H1 (cell line): ENCODE results near the gene SH2D4B. TPM values are rescaled to one million over a fixed set of nuclear protein-coding genes. Genes with fewer than 3 reads are reported as not detected.

Experiments used
- CTCF ChIA-PET: fragments of 300-600 bp; sonication (Branson Sonifier 250); formaldehyde crosslinking; loops from one replicate; lab custom pipeline; 2021; ENCODE audit not compliant: partially characterized antibody; lab: Charles Lee
- POLR2A ChIA-PET: fragments of 300-600 bp; sonication (Branson Sonifier 250); formaldehyde crosslinking; loops from one replicate; lab custom pipeline; 2021; ENCODE audit warnings: inconsistent platforms; ENCODE audit not compliant: partially characterized antibody; lab: Charles Lee
- DNase-seq, 2 experiments: peaks; one replicate each; pipeline versions ENCODE4 v3.0.0 to v3.0.0-alpha.2; 2010 to 2022; ENCODE audit warnings: low spot score in 2 of 2, low read depth in 1 of 2, mixed read lengths in 1 of 2
- FAIRE-seq: peaks from 2 replicates; lab custom pipeline; 2011; peaks lifted over from hg19 to GRCh38; lab: Jason Lieb, UNC
- H2AFZ ChIP-seq: 2 replicates; pipeline ENCODE4 v1.8.1; 2012; ENCODE audit warnings: low read length, inconsistent platforms
- H2AK5ac ChIP-seq: 2 replicates; pipeline ENCODE4 v1.6.1; 2013; ENCODE audit warnings: low read depth, low read length
- H2BK120ac ChIP-seq: replicated peaks from 2 replicates; pipeline ENCODE3; 2013; ENCODE audit warnings: low read depth, low read length, inconsistent platforms
- H2BK12ac ChIP-seq: 2 replicates; pipeline ENCODE4 v1.6.1; 2013; ENCODE audit warnings: low read depth, low read length
- H2BK15ac ChIP-seq: 2 replicates; pipeline ENCODE4 v1.6.1; 2013; ENCODE audit warnings: low read length
- H2BK20ac ChIP-seq: 2 replicates; pipeline ENCODE4 v1.6.1; 2013; ENCODE audit warnings: low read length
- H2BK5ac ChIP-seq: 2 replicates; pipeline ENCODE4 v1.6.1; 2013; ENCODE audit warnings: low read depth, low read length
- H3K14ac ChIP-seq: 2 replicates; pipeline ENCODE4 v1.6.1; 2013; ENCODE audit warnings: inconsistent platforms; ENCODE audit not compliant: insufficient read length
- H3K18ac ChIP-seq: 2 replicates; pipeline ENCODE4 v1.6.1; 2013; ENCODE audit warnings: low read length; ENCODE audit errors: extremely low read depth
- H3K23ac ChIP-seq: 2 replicates; pipeline ENCODE4 v1.6.1; 2013; ENCODE audit warnings: inconsistent platforms; ENCODE audit not compliant: insufficient read length
- H3K23me2 ChIP-seq: 2 replicates; pipeline ENCODE4 v1.6.1; 2013; ENCODE audit warnings: low read depth, low read length
- H3K27ac ChIP-seq: 2 replicates; pipeline ENCODE4 v1.6.1; 2011; ENCODE audit warnings: low read depth, low read length, inconsistent platforms
- H3K27me3 ChIP-seq, 4 experiments: replicated peaks in 1 of 4; 1 replicate in 1 of 4; 2 replicates in 3 of 4; pipeline versions ENCODE4 v1.6.1 to v1.8.1; 2011 to 2013; ENCODE audit warnings: low read length in 3 of 4, mild to moderate bottlenecking in 3 of 4, inconsistent platforms in 2 of 4, mixed read lengths in 2 of 4, moderate library complexity in 1 of 4; ENCODE audit not compliant: control insufficient read depth in 3 of 4, insufficient read depth in 3 of 4; ENCODE audit errors: extremely low read depth in 1 of 4
- H3K36me3 ChIP-seq, 4 experiments: 2 replicates each; pipeline versions ENCODE4 v1.6.1 to v1.8.1; 2011 to 2013; ENCODE audit warnings: mild to moderate bottlenecking in 4 of 4, low read length in 3 of 4, moderate library complexity in 2 of 4, control low read depth in 1 of 4, inconsistent platforms in 1 of 4; ENCODE audit not compliant: insufficient read depth in 4 of 4, control insufficient read depth in 2 of 4
- H3K4ac ChIP-seq: replicated peaks from 2 replicates; pipeline ENCODE3; 2013; ENCODE audit warnings: low read length, low read depth, mixed read lengths, inconsistent platforms; ENCODE audit not compliant: insufficient read length
- H3K4me1 ChIP-seq, 4 experiments: replicated peaks in 1 of 4; 1 replicate in 1 of 4; 2 replicates in 3 of 4; pipeline versions ENCODE4 v1.6.1 to v1.8.1; 2011 to 2013; ENCODE audit warnings: low read length in 3 of 4, inconsistent platforms in 2 of 4, mixed read lengths in 1 of 4; ENCODE audit not compliant: insufficient read depth in 4 of 4, control insufficient read depth in 3 of 4
- H3K4me2 ChIP-seq, 2 experiments: 2 replicates each; pipeline versions ENCODE4 v1.6.1 to v1.8.1; 2011 to 2013; ENCODE audit warnings: low read depth in 2 of 2, low read length in 2 of 2, control low read depth in 1 of 2, inconsistent platforms in 1 of 2, mild to moderate bottlenecking in 1 of 2; ENCODE audit not compliant: insufficient read depth in 1 of 2
- H3K4me3 ChIP-seq, 4 experiments: fragments of 200-600, 300-600 bp in 1 of 4; sonication (generic), shearing (Covaris generic), sonication (Bioruptor Twin) in 1 of 4; 2 replicates each; pipeline versions ENCODE4 v1.5.1 to v1.8.1; 2011 to 2016; ENCODE audit warnings: low read length in 4 of 4, low read depth in 3 of 4, control low read depth in 2 of 4, inconsistent platforms in 2 of 4, mild to moderate bottlenecking in 2 of 4, mixed read lengths in 1 of 4, moderate library complexity in 1 of 4; ENCODE audit not compliant: insufficient read depth in 2 of 4; ENCODE audit errors: extremely low read depth in 1 of 4
- H3K56ac ChIP-seq: replicated peaks from 2 replicates; pipeline ENCODE3; 2013; ENCODE audit warnings: low read depth, mild to moderate bottlenecking, mixed read lengths, low read length, inconsistent platforms; ENCODE audit not compliant: insufficient read length
- H3K79me1 ChIP-seq: 2 replicates; pipeline ENCODE4 v1.6.1; 2013; ENCODE audit warnings: low read depth, low read length, control low read depth
- H3K79me2 ChIP-seq, 2 experiments: 2 replicates each; pipeline versions ENCODE4 v1.6.1 to v1.8.1; 2012 to 2013; ENCODE audit warnings: low read length in 2 of 2, mild to moderate bottlenecking in 2 of 2, inconsistent platforms in 1 of 2; ENCODE audit not compliant: insufficient read depth in 2 of 2, control insufficient read depth in 1 of 2
- H3K9ac ChIP-seq, 4 experiments: replicated peaks in 1 of 4; 1 replicate in 1 of 4; 2 replicates in 3 of 4; pipeline versions ENCODE4 v1.6.1 to v1.8.1; 2011 to 2013; ENCODE audit warnings: low read depth in 3 of 4, low read length in 3 of 4, control low read depth in 2 of 4, mild to moderate bottlenecking in 2 of 4, moderate library complexity in 2 of 4, inconsistent platforms in 1 of 4; ENCODE audit errors: extremely low read depth in 1 of 4
- H3K9me3 ChIP-seq, 2 experiments: 2 replicates each; pipeline versions ENCODE4 v1.6.1 to v1.8.1; 2012 to 2013; ENCODE audit warnings: mild to moderate bottlenecking in 2 of 2, moderate library complexity in 2 of 2, control low read depth in 1 of 2, inconsistent platforms in 1 of 2, low read depth in 1 of 2, low read length in 1 of 2, mixed read lengths in 1 of 2; ENCODE audit not compliant: insufficient read depth in 2 of 2
- H4K20me1 ChIP-seq, 2 experiments: replicated peaks in 1 of 2; 2 replicates each; pipeline versions ENCODE3 to v1.8.1; 2011 to 2013; ENCODE audit warnings: inconsistent platforms in 2 of 2, low read length in 2 of 2, mild to moderate bottlenecking in 1 of 2; ENCODE audit not compliant: insufficient read depth in 2 of 2, control insufficient read depth in 1 of 2
- H4K5ac ChIP-seq: 2 replicates; pipeline ENCODE4 v1.6.1; 2013; ENCODE audit warnings: low read length, low read depth, mixed read lengths, inconsistent platforms; ENCODE audit not compliant: insufficient read length
- H4K8ac ChIP-seq: 2 replicates; pipeline ENCODE4 v1.8.0; 2013; ENCODE audit warnings: mild to moderate bottlenecking, moderate library complexity, low read length, inconsistent platforms; ENCODE audit not compliant: insufficient read depth; ENCODE audit errors: extremely low read depth
- H4K91ac ChIP-seq: replicated peaks from 2 replicates; pipeline ENCODE3; 2013; ENCODE audit warnings: low read length, mixed read lengths, inconsistent platforms; ENCODE audit not compliant: insufficient read length
- NANOG ChIP-seq: IDR thresholded peaks from 2 replicates; pipeline ENCODE4 v1.6.1; 2011; ENCODE audit warnings: low read length, low read depth, mild to moderate bottlenecking, inconsistent platforms; ENCODE audit not compliant: insufficient read depth, poor library complexity, severe bottlenecking
- PHF8 ChIP-seq: fragments of 200-600 bp; sonication (generic); conservative IDR thresholded peaks from 2 replicates; pipeline ENCODE4 v1.7.1; 2012; ENCODE audit warnings: low read depth, mild to moderate bottlenecking, inconsistent platforms, low read length, moderate library complexity
- POU5F1 ChIP-seq: IDR thresholded peaks from 2 replicates; pipeline ENCODE4 v1.6.1; 2011; ENCODE audit warnings: low read depth, mild to moderate bottlenecking, low read length, moderate library complexity
- RXRA ChIP-seq: IDR thresholded peaks from 2 replicates; pipeline ENCODE4 v1.6.1; 2011; ENCODE audit warnings: low read depth, mild to moderate bottlenecking, low read length, moderate library complexity; ENCODE audit not compliant: insufficient read depth
- SIX5 ChIP-seq: IDR thresholded peaks from 2 replicates; pipeline ENCODE4 v1.6.1; 2011; ENCODE audit warnings: mild to moderate bottlenecking, low read depth, low read length
- SP1 ChIP-seq: IDR thresholded peaks from 2 replicates; pipeline ENCODE4 v1.6.1; 2011; ENCODE audit warnings: low read depth, low read length
- SP2 ChIP-seq: IDR thresholded peaks from 2 replicates; pipeline ENCODE4 v1.6.1; 2012; ENCODE audit warnings: mild to moderate bottlenecking, low read length, inconsistent platforms
- WGBS, 2 experiments: shearing (Covaris generic) in 1 of 2; methylation state at CpG; one replicate each; pipeline versions ENCODE4 v1.1.6 to v1.1.7; 2013 to 2015; ENCODE audit warnings: low lambda C conversion rate in 2 of 2, mixed read lengths in 2 of 2, inconsistent platforms in 1 of 2, low coverage in 1 of 2, missing lambda C conversion rate in 1 of 2; ENCODE audit not compliant: insufficient replicate concordance in 2 of 2, insufficient coverage in 1 of 2, insufficient read length in 1 of 2; ENCODE audit errors: extremely low coverage in 1 of 2, missing lambda C conversion rate in 1 of 2; 5-methylcytosine and 5-hydroxymethylcytosine counted together
- polyA plus RNA-seq, 7 experiments: library from polyadenylated mRNA; depleted of rRNA in 3 of 7; stranded (reverse) in 5 of 7; unstranded in 2 of 7; fragments of >200 nt in 5 of 7; fragments of 200-250 nt in 2 of 7; gene quantifications; 1 replicate in 5 of 7; 2 replicates in 1 of 7; 4 replicates in 1 of 7; pipeline versions ENCODE4 v1.2.1 to v1.2.3, GENCODE V29; 2011 to 2013; ENCODE audit warnings: missing spikeins in 2 of 7, mixed read lengths in 2 of 7
- total RNA-seq: library from RNA; stranded (reverse); fragmentation: NEBNext Ultra II Directional; extraction: Animal tissue kit (Norgen Biotek cat#: 25700); gene quantifications from 2 replicates; pipeline ENCODE4 v1.2.1, GENCODE V29; 2021

Gene SH2D4B
- total and polyA plus RNA-seq, 2 of the 8 experiments (the other 6 are each of a cell fraction or from before 2014, with no cell fraction given), result 0.06 to 0.13 TPM

GRCh38 chr10:80633383-80633860 is 95.7 kb downstream of the SH2D4B start:
- FAIRE-seq, result no peak
- Histone ChIP-seq H3K4me2 (no peak overlapping the region), H3K23me2 (no peaks in the 10 kb centered on the region), H2BK12ac (no peak overlapping the region), H2BK120ac (no peak overlapping the region), H4K5ac (no peak overlapping the region), H2BK5ac (no peak overlapping the region), H3K18ac (no peak overlapping the region), H4K91ac (no peak overlapping the region), H3K4me1 (no peaks in the 10 kb centered on the region), H3K9ac (no peak overlapping the region), H3K23ac (no peak overlapping the region), H3K4me3 (no peak overlapping the region), H2BK15ac (no peak overlapping the region), H2BK20ac (no peak overlapping the region), H3K36me3 (no peaks in the 10 kb centered on the region), H3K79me1 (no peaks in the 10 kb centered on the region), H4K8ac (no peak overlapping the region), H2AFZ (no peak overlapping the region), H3K14ac (no peak overlapping the region), H3K56ac (no peak overlapping the region), H3K27ac (no peak overlapping the region), H3K27me3 (no peaks in the 10 kb centered on the region), H4K20me1 (no peaks in the 10 kb centered on the region), H3K4ac (no peak overlapping the region), H3K79me2 (no peaks in the 10 kb centered on the region), H3K9me3 (no peaks in the 10 kb centered on the region), H2AK5ac (no peak overlapping the region)
- no peak for DNase-seq
- POLR2A ChIA-PET, result no interaction called here
- TF ChIP-seq SIX5 (no peak), SP2 (no peak), RXRA (no peak), POU5F1 (no peak), NANOG (no peak), SP1 (no peak), PHF8 (no peak)
- whole genome bisulfite sequencing, 2 experiments, result 74% methylated on average over 4 of the region's 4 CpGs; no CpG with 5 or more reads in 1 of the 2 experiments
- CTCF ChIA-PET, result interaction anchor here (1.0 to 1.7 kb wide), 5 partner anchors 28 to 37 kb away, joined by 3 to 8 read pairs (median 3); no protein-coding TSS in a partner anchor
